ENCODE measurements around the gene ATG101. TPM values are rescaled to one million over a fixed set of nuclear protein-coding genes. Genes with fewer than 3 reads are reported as not detected.

The ATG101 gene
- total RNA-seq, 1 donor from 2014 or later, result 34.4 TPM

GRCh38 chr12:52084491-52085231, 14.9 kb downstream of the ATG101 start:
- Histone ChIP-seq H3K4me3 (ENCODE audit: low read length in 3 of 3) (no peak overlapping the region), H3K4me1 (ENCODE audit: control insufficient read depth in 3 of 3, insufficient read depth in 3 of 3, low read length in 3 of 3) (peaks cover 74 to 84% (median 84%) of the 10 kb centered on the region in 3 donors), H3K27me3 (ENCODE audit: control insufficient read depth in 3 of 3, insufficient read depth in 3 of 3, low read length in 3 of 3) (peaks cover 0 to 7% (median 0%) of the 10 kb centered on the region in 3 donors), H3K9me3 (ENCODE audit: control insufficient read depth in 3 of 3, low read length in 3 of 3) (no peaks in the 10 kb centered on the region), H3K36me3 (ENCODE audit: control insufficient read depth in 3 of 3, insufficient read depth in 3 of 3, low read length in 3 of 3) (no peaks in the 10 kb centered on the region), H3K9ac (ENCODE audit: low read depth in 1 of 3, low read length in 3 of 3) (peak overlapping the region in 2 of 3 donors; percentile 45 to 78), H3K27ac (ENCODE audit: low read depth, low read length) (no peak overlapping the region)

GRCh38 chr12:52085682-52086180, 16.0 kb downstream of the ATG101 start:
- no peaks in the 10 kb centered on the region for H3K36me3 ChIP-seq (ENCODE audit: control insufficient read depth in 3 of 3, insufficient read depth in 3 of 3, low read length in 3 of 3)
- H3K9me3 ChIP-seq (ENCODE audit: control insufficient read depth in 3 of 3, low read length in 3 of 3), result no peaks in the 10 kb centered on the region
- H3K9ac ChIP-seq (ENCODE audit: low read depth in 1 of 3, low read length in 3 of 3), result peak overlapping the region in 2 of 3 donors; percentile 33 to 78
- no peak overlapping the region for H3K4me3 ChIP-seq (ENCODE audit: low read length in 3 of 3)
- no peak overlapping the region for H3K27ac ChIP-seq (ENCODE audit: low read depth, low read length)
- peaks cover 0 to 7% (median 0%) of the 10 kb centered on the region in 3 donors for H3K27me3 ChIP-seq (ENCODE audit: control insufficient read depth in 3 of 3, insufficient read depth in 3 of 3, low read length in 3 of 3)
- H3K4me1 ChIP-seq (ENCODE audit: control insufficient read depth in 3 of 3, insufficient read depth in 3 of 3, low read length in 3 of 3), result peaks cover 69 to 77% (median 77%) of the 10 kb centered on the region in 3 donors

GRCh38 chr12:52086366-52086765, 16.6 kb downstream of the ATG101 start:
- peaks cover 0 to 7% (median 0%) of the 10 kb centered on the region in 3 donors for H3K27me3 ChIP-seq (ENCODE audit: control insufficient read depth in 3 of 3, insufficient read depth in 3 of 3, low read length in 3 of 3)
- H3K27ac ChIP-seq (ENCODE audit: low read depth, low read length), result peak overlapping the region; percentile 72
- peak overlapping the region in 2 of 3 donors; percentile 32 to 78 for H3K9ac ChIP-seq (ENCODE audit: low read depth in 1 of 3, low read length in 3 of 3)
- peak overlapping the region in 1 of 3 donors; percentile 54 for H3K4me3 ChIP-seq (ENCODE audit: low read length in 3 of 3)
- no peaks in the 10 kb centered on the region for H3K9me3 ChIP-seq (ENCODE audit: control insufficient read depth in 3 of 3, low read length in 3 of 3)
- H3K36me3 ChIP-seq (ENCODE audit: control insufficient read depth in 3 of 3, insufficient read depth in 3 of 3, low read length in 3 of 3), result no peaks in the 10 kb centered on the region
- peaks cover 62 to 70% (median 70%) of the 10 kb centered on the region in 3 donors for H3K4me1 ChIP-seq (ENCODE audit: control insufficient read depth in 3 of 3, insufficient read depth in 3 of 3, low read length in 3 of 3)

- peaks cover 54 to 62% (median 62%) of the 10 kb centered on the region in 3 donors for H3K4me1 ChIP-seq (ENCODE audit: control insufficient read depth in 3 of 3, insufficient read depth in 3 of 3, low read length in 3 of 3)
- no peaks in the 10 kb centered on the region for H3K9me3 ChIP-seq (ENCODE audit: control insufficient read depth in 3 of 3, low read length in 3 of 3)
- H3K4me3 ChIP-seq (ENCODE audit: low read length in 3 of 3), result peak overlapping the region; percentile 7 to 63 (median 54)
- H3K9ac ChIP-seq (ENCODE audit: low read depth in 1 of 3, low read length in 3 of 3), result peak overlapping the region; percentile 44 to 78 (median 56)
- peaks cover 0 to 7% (median 0%) of the 10 kb centered on the region in 3 donors for H3K27me3 ChIP-seq (ENCODE audit: control insufficient read depth in 3 of 3, insufficient read depth in 3 of 3, low read length in 3 of 3)
- no peaks in the 10 kb centered on the region for H3K36me3 ChIP-seq (ENCODE audit: control insufficient read depth in 3 of 3, insufficient read depth in 3 of 3, low read length in 3 of 3)
- H3K27ac ChIP-seq (ENCODE audit: low read depth, low read length), result peak overlapping the region; percentile 72
These were observed 17.4 kb downstream of the ATG101 start for GRCh38 chr12:52086944-52087835.

- H3K9me3 ChIP-seq (ENCODE audit: control insufficient read depth in 3 of 3, low read length in 3 of 3), result no peaks in the 10 kb centered on the region
- peak overlapping the region; percentile 25 to 63 (median 54) for H3K4me3 ChIP-seq (ENCODE audit: low read length in 3 of 3)
- H3K27ac ChIP-seq (ENCODE audit: low read depth, low read length), result peak overlapping the region; percentile 72
- peaks cover 0 to 7% (median 0%) of the 10 kb centered on the region in 3 donors for H3K27me3 ChIP-seq (ENCODE audit: control insufficient read depth in 3 of 3, insufficient read depth in 3 of 3, low read length in 3 of 3)
- H3K4me1 ChIP-seq (ENCODE audit: control insufficient read depth in 3 of 3, insufficient read depth in 3 of 3, low read length in 3 of 3), result peaks cover 44 to 53% (median 52%) of the 10 kb centered on the region in 3 donors
- H3K36me3 ChIP-seq (ENCODE audit: control insufficient read depth in 3 of 3, insufficient read depth in 3 of 3, low read length in 3 of 3), result no peaks in the 10 kb centered on the region
- H3K9ac ChIP-seq (ENCODE audit: low read depth in 1 of 3, low read length in 3 of 3), result peak overlapping the region; percentile 51 to 78 (median 56)
These were observed 18.4 kb downstream of the ATG101 start for GRCh38 chr12:52087961-52088820.

GRCh38 chr12:52089491-52089890, 19.7 kb downstream of the ATG101 start:
- Histone ChIP-seq H3K9ac (ENCODE audit: low read depth in 1 of 3, low read length in 3 of 3) (peak overlapping the region in 1 of 3 donors; percentile 69), H3K4me1 (ENCODE audit: control insufficient read depth in 3 of 3, insufficient read depth in 3 of 3, low read length in 3 of 3) (peaks cover 39 to 51% (median 46%) of the 10 kb centered on the region in 3 donors), H3K9me3 (ENCODE audit: control insufficient read depth in 3 of 3, low read length in 3 of 3) (peaks cover 0 to 1% (median 0%) of the 10 kb centered on the region in 3 donors), H3K27ac (ENCODE audit: low read depth, low read length) (no peak overlapping the region), H3K4me3 (ENCODE audit: low read length in 3 of 3) (no peak overlapping the region), H3K27me3 (ENCODE audit: control insufficient read depth in 3 of 3, insufficient read depth in 3 of 3, low read length in 3 of 3) (peaks cover 0 to 7% (median 0%) of the 10 kb centered on the region in 3 donors), H3K36me3 (ENCODE audit: control insufficient read depth in 3 of 3, insufficient read depth in 3 of 3, low read length in 3 of 3) (no peaks in the 10 kb centered on the region)

- Histone ChIP-seq H3K4me3 (ENCODE audit: low read length in 3 of 3) (no peak overlapping the region), H3K9me3 (ENCODE audit: control insufficient read depth in 3 of 3, low read length in 3 of 3) (peaks cover 0 to 2% (median 0%) of the 10 kb centered on the region in 3 donors), H3K27ac (ENCODE audit: low read depth, low read length) (no peak overlapping the region), H3K27me3 (ENCODE audit: control insufficient read depth in 3 of 3, insufficient read depth in 3 of 3, low read length in 3 of 3) (peaks cover 0 to 7% (median 0%) of the 10 kb centered on the region in 3 donors), H3K9ac (ENCODE audit: low read depth in 1 of 3, low read length in 3 of 3) (no peak overlapping the region), H3K36me3 (ENCODE audit: control insufficient read depth in 3 of 3, insufficient read depth in 3 of 3, low read length in 3 of 3) (no peaks in the 10 kb centered on the region), H3K4me1 (ENCODE audit: control insufficient read depth in 3 of 3, insufficient read depth in 3 of 3, low read length in 3 of 3) (peaks cover 36 to 43% (median 40%) of the 10 kb centered on the region in 3 donors)
These were observed 20.5 kb downstream of the ATG101 start for GRCh38 chr12:52090291-52090690.

GRCh38 chr12:52091061-52091460, 21.3 kb downstream of the ATG101 start:
- peaks cover 0 to 2% (median 0%) of the 10 kb centered on the region in 3 donors for H3K9me3 ChIP-seq (ENCODE audit: control insufficient read depth in 3 of 3, low read length in 3 of 3)
- peaks cover 0 to 4% (median 0%) of the 10 kb centered on the region in 3 donors for H3K27me3 ChIP-seq (ENCODE audit: control insufficient read depth in 3 of 3, insufficient read depth in 3 of 3, low read length in 3 of 3)
- no peak overlapping the region for H3K4me3 ChIP-seq (ENCODE audit: low read length in 3 of 3)
- no peaks in the 10 kb centered on the region for H3K36me3 ChIP-seq (ENCODE audit: control insufficient read depth in 3 of 3, insufficient read depth in 3 of 3, low read length in 3 of 3)
- peaks cover 29 to 35% (median 32%) of the 10 kb centered on the region in 3 donors for H3K4me1 ChIP-seq (ENCODE audit: control insufficient read depth in 3 of 3, insufficient read depth in 3 of 3, low read length in 3 of 3)
- no peak overlapping the region for H3K27ac ChIP-seq (ENCODE audit: low read depth, low read length)
- H3K9ac ChIP-seq (ENCODE audit: low read depth in 1 of 3, low read length in 3 of 3), result no peak overlapping the region

- Histone ChIP-seq H3K27ac (ENCODE audit: low read depth, low read length) (no peak overlapping the region), H3K4me1 (ENCODE audit: control insufficient read depth in 3 of 3, insufficient read depth in 3 of 3, low read length in 3 of 3) (peaks cover 21 to 27% (median 24%) of the 10 kb centered on the region in 3 donors), H3K9ac (ENCODE audit: low read depth in 1 of 3, low read length in 3 of 3) (no peak overlapping the region), H3K27me3 (ENCODE audit: control insufficient read depth in 3 of 3, insufficient read depth in 3 of 3, low read length in 3 of 3) (peaks cover 0 to 4% (median 0%) of the 10 kb centered on the region in 3 donors), H3K36me3 (ENCODE audit: control insufficient read depth in 3 of 3, insufficient read depth in 3 of 3, low read length in 3 of 3) (no peaks in the 10 kb centered on the region), H3K9me3 (ENCODE audit: control insufficient read depth in 3 of 3, low read length in 3 of 3) (peaks cover 0 to 2% (median 0%) of the 10 kb centered on the region in 3 donors), H3K4me3 (ENCODE audit: low read length in 3 of 3) (no peak overlapping the region)
These were observed 22.1 kb downstream of the ATG101 start for GRCh38 chr12:52091869-52092268.

All from skeletal muscle tissue (tissue), 4 donors.